Measurements from ENCODE around the gene MYBL2.

Gene MYBL2

GRCh38 chr20:43725666-43726065, 58.8 kb downstream of the MYBL2 start:
- no peak for DNase-seq

- no peak for DNase-seq
These were observed 59.4 kb downstream of the MYBL2 start for GRCh38 chr20:43726333-43726732.

GRCh38 chr20:43726811-43727338, 60.0 kb downstream of the MYBL2 start, which contains the start of gene GTSF1L:
GTSF1L (minus strand) TSS chr20:43727002; CDS start chr20:43726694, 308 bp downstream.
- DNase-seq: no peak

- DNase-seq: no peak
These were observed 61.2 kb downstream of the MYBL2 start for GRCh38 chr20:43727980-43728590.

- DNase-seq: no peak
These were observed 61.9 kb downstream of the MYBL2 start for GRCh38 chr20:43728686-43729255.

GRCh38 chr20:43731469-43731868, 64.6 kb downstream of the MYBL2 start:
- no peak for DNase-seq

GRCh38 chr20:43731927-43732326, 65.0 kb downstream of the MYBL2 start:
- no peak for DNase-seq

GRCh38 chr20:43736588-43737158, 69.8 kb downstream of the MYBL2 start:
- DNase-seq: no peak

GRCh38 chr20:43737925-43738324, 71.0 kb downstream of the MYBL2 start:
- no peak for DNase-seq

GRCh38 chr20:43739148-43739749, 72.3 kb downstream of the MYBL2 start:
- no peak for DNase-seq

GRCh38 chr20:43740642-43741041, 73.7 kb downstream of the MYBL2 start:
- DNase-seq: no peak

- DNase-seq: peak; percentile 87
These were observed 77.3 kb downstream of the MYBL2 start for GRCh38 chr20:43744151-43744611.

- DNase-seq: peak; percentile 65
These were observed 78.2 kb downstream of the MYBL2 start for GRCh38 chr20:43744966-43745730.

- DNase-seq: peak; percentile 91
These were observed 79.6 kb downstream of the MYBL2 start for GRCh38 chr20:43746344-43747137.

GRCh38 chr20:43748274-43748673, 81.4 kb downstream of the MYBL2 start:
- DNase-seq: no peak

- DNase-seq: peak; percentile 73
These were observed 82.9 kb downstream of the MYBL2 start for GRCh38 chr20:43749734-43750294.

- no peak for DNase-seq
These were observed 83.9 kb downstream of the MYBL2 start for GRCh38 chr20:43750774-43751166.

- DNase-seq: no peak
These were observed 84.5 kb downstream of the MYBL2 start for GRCh38 chr20:43751167-43752050.

- no peak for DNase-seq
These were observed 85.1 kb downstream of the MYBL2 start for GRCh38 chr20:43752051-43752360.

- no peak for DNase-seq
These were observed 85.8 kb downstream of the MYBL2 start for GRCh38 chr20:43752561-43753301.
